Ovary (tissue), 3 donors: ENCODE data around the gene WWC1.

Source experiments
- EP300 ChIP-seq: sonication (generic); formaldehyde crosslinking; IDR thresholded peaks from one replicate; pipeline ENCODE4 v1.6.1; 2017; ENCODE audit warnings: antibody characterized with exemption
- POLR2A ChIP-seq: fragments of 450-650 bp; IDR thresholded peaks from one replicate; pipeline ENCODE4 v1.6.1; 2017; ENCODE audit warnings: antibody characterized with exemption, mild to moderate bottlenecking, moderate library complexity
- TF ChIP-seq, protein P1 (sequence below), 3 donors: fragments of 450-650 bp in 2 of 3; fragments of 200-600 bp in 1 of 3; IDR thresholded peaks; one replicate each; pipeline versions ENCODE4 v1.5.1 to v1.8.0; 2016 to 2022; ENCODE audit warnings: antibody characterized with exemption in 3 of 3, mild to moderate bottlenecking in 1 of 3
- donor health status: DM: no; HTN: no; CAD: no.

- TF ChIP-seq EP300 (no peak), POLR2A (no peak)
- TF ChIP-seq, protein P1, sequence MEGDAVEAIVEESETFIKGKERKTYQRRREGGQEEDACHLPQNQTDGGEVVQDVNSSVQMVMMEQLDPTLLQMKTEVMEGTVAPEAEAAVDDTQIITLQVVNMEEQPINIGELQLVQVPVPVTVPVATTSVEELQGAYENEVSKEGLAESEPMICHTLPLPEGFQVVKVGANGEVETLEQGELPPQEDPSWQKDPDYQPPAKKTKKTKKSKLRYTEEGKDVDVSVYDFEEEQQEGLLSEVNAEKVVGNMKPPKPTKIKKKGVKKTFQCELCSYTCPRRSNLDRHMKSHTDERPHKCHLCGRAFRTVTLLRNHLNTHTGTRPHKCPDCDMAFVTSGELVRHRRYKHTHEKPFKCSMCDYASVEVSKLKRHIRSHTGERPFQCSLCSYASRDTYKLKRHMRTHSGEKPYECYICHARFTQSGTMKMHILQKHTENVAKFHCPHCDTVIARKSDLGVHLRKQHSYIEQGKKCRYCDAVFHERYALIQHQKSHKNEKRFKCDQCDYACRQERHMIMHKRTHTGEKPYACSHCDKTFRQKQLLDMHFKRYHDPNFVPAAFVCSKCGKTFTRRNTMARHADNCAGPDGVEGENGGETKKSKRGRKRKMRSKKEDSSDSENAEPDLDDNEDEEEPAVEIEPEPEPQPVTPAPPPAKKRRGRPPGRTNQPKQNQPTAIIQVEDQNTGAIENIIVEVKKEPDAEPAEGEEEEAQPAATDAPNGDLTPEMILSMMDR (IDR thresholded peaks at IDR 0.05): no peak
Measured at GRCh38 chr5:168301593-168302390, 10.3 kb downstream of the WWC1 start.
